ENCODE measurements around the gene TEN1.

GRCh38 chr17:76048025-76048605, 69.1 kb downstream of the TEN1 start:
- TF ChIP-seq POLR2AphosphoS5 (IDR thresholded peaks at IDR 0.05; ENCODE audit: borderline replicate concordance, low read depth, low read length), result no peak
- no peak for TF ChIP-seq FOXP2 (optimal IDR thresholded peaks at IDR 0.05; ENCODE audit: control extremely low read depth, extremely low read length, insufficient read depth)
- TF ChIP-seq EZH2 (IDR thresholded peaks at IDR 0.05), result no peak

Data from SK-N-MC (cell line).